Panc1 (cell line): ENCODE data around the gene TNNI3K.

Experiments
- CTCF ChIP-seq: fragments of 450-650 bp; IDR thresholded peaks from 2 replicates; pipeline ENCODE4 v1.5.1; 2017; ENCODE audit warnings: mild to moderate bottlenecking
- POLR2AphosphoS5 ChIP-seq: IDR thresholded peaks from 2 replicates; pipeline ENCODE4 v1.6.1; 2012; ENCODE audit warnings: mild to moderate bottlenecking, low read depth, low read length, moderate library complexity

- no peak for TF ChIP-seq CTCF
- TF ChIP-seq POLR2AphosphoS5: peak; percentile 82
These were observed 37.3 kb upstream of the TNNI3K start, which contains the start of the genes FPGT and LRRIQ3 for GRCh38 chr1:74197657-74198552.
